Measurements from ENCODE around the gene CCDC152.

CCDC152 gene

GRCh38 chr5:42779083-42779482 lies 22.5 kb downstream of the CCDC152 start:
- FAIRE-seq (no peak), DNase-seq (ENCODE audit: insufficient read length, low spot score) (no peak)

GRCh38 chr5:42781584-42781983 lies 25.0 kb downstream of the CCDC152 start:
- no peak for FAIRE-seq
- no peak for DNase-seq (ENCODE audit: insufficient read length, low spot score)

- DNase-seq (ENCODE audit: insufficient read length, low spot score) (no peak), FAIRE-seq (no peak)
Observed at GRCh38 chr5:42784132-42784531, 27.5 kb downstream of the CCDC152 start.

GRCh38 chr5:42785756-42786155 lies 29.1 kb downstream of the CCDC152 start:
- FAIRE-seq = no peak
- no peak for DNase-seq (ENCODE audit: insufficient read length, low spot score)

- no peak for FAIRE-seq
- no peak for DNase-seq (ENCODE audit: insufficient read length, low spot score)
Observed at GRCh38 chr5:42787073-42787472, 30.5 kb downstream of the CCDC152 start.

DNA sequence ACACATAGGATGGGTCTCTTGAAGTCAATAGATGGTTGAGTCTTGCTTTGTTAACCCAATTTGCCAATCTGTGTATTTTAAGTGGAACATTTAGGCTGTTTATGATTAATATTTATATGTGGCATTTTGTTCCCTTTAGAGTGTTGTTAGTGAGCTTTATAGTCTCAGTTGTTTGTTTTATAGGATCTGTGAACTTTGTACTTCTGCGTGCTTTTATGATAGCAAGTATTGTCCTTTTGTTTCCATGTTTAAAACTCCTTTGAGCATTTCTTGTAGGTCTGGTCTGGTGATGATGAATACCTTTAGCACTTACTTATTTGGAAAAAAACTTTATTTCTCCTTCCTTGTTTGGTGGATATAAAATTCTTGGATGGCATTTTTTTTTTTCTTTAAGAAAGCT lies 31.2 kb downstream of the CCDC152 start:
- FAIRE-seq (no peak), DNase-seq (ENCODE audit: insufficient read length, low spot score) (no peak)

GRCh38 chr5:42791151-42791550 lies 34.5 kb downstream of the CCDC152 start:
- FAIRE-seq (no peak), DNase-seq (ENCODE audit: insufficient read length, low spot score) (no peak)

DNA sequence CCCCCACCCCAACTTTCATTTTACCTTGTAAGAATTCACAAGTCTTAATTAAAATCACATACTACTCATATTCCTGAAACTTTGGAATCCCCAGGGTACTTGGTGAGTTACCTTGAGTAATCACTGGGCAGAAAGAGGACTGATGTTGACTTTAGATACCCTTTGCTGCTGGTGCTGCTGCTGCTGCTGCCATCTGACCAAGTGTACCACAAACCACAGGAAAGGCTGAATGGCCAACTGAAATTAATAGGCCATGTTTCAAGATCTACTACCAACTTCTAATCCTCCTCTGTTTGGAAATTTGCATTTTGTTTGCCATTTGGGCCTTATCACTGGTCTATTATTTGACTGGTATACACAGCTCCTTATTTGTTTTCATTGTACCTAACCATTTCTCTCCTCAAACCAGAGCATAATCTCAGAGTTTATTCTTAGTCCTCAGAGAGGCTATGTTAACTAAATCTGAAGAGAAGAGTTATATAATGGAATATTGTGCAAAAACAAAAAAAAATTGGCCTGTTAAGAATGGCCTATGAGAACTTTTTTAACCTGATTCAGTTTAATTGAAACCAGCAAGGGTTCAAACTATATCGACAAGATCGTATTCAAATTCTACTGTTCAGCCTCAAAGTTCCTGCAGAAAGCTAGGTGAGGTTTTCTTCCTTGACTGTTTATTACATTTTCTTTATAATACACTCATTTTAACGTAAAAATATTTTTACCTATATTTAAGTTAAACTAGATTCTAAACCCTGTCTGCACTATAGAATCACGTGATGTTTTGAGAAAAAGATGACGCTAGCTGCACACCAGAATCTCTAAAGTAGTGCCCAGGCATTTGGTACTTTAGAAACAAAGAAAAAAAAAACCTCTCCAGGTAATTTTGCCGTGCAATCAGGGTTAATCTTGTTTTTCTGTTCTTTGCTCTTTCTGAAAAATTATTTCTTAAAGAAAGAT lies 41.9 kb downstream of the CCDC152 start:
- FAIRE-seq = no peak

DNA sequence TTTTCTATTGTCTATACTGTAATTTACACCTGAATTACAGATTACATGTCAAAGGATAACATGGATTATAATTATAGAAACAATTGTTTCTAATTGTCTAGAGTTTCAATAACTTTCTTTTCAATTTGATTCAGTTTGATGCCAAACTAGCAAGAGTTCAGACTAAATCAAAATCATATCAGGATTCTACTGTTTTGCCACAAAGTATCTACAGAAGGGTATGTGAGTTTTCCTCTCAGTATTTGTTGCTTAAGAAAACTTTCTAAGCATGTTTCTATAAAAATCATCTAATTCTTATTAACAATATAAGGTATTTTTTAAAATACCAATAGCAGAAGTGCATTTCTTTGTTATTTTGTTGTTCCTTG lies 42.6 kb downstream of the CCDC152 start:
- DNase-seq (ENCODE audit: insufficient read length, low spot score) (no peak), FAIRE-seq (no peak)

More for the DNA sequence above, 41.9 kb downstream of the CCDC152 start:
- no peak for DNase-seq (ENCODE audit: insufficient read length, low spot score)

GRCh38 chr5:42799668-42800114 lies 43.1 kb downstream of the CCDC152 start:
- FAIRE-seq (no peak), DNase-seq (ENCODE audit: insufficient read length, low spot score) (no peak)

DNA sequence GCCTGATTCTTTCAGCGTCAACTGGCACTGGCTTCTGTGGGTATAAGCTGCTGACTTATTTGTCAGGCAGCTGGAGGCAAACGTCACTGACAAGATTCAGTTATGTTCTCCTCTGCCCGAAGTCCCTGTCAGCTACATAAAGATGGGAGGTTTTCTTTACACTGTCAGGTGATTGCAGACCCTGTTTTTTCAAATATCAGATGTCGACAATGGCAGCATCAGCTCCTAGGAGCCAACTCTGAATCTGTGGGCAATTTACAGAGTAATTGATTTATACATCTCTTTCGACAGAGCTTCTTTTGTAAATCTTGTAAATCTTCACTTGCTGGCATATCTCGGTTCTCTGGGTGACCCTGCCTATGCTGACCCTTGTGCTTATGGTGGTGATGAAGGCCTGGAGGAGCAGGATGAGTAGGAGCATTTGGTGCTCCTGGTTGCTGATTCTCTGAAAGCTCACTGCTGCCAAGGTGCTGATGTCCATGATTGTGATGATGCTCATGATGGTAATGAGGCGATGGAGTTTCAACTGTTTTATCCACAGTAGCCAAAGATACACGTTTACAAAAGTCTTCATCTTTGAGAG lies 44.2 kb downstream of the CCDC152 start:
- FAIRE-seq (peak; percentile 38), DNase-seq (ENCODE audit: insufficient read length, low spot score) (no peak)

DNA sequence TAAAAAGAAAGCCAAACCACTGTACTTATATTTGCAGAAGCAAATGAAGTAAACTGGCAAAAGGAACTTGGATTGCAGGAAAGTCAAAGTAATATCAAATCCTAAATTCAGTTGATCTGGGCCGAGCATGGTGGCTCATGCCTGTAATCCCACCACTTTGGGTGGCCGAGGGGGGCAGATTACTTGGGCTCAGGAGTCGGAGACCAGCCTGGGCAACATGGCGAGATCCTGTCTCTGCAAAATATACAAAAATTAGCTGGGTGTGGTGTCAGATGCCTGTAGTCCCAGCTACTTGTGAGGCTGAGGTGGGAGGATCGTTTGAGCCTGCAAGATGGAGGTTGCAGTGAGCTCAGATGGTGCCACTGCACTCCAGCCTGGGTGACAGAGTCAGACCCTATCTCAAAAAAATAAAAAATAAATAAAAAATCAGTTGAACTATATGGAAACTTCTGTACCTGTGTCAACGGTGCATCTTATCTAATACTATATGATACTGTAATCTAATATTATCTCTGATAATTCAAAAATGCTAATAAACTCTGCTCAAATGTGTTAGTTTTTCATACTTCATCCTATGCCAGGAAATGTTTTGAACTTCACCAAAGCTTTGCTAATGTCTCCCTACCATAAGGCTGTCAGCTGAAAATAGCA lies 45.0 kb downstream of the CCDC152 start:
- DNase-seq (ENCODE audit: insufficient read length, low spot score) (no peak), FAIRE-seq (no peak)

DNA sequence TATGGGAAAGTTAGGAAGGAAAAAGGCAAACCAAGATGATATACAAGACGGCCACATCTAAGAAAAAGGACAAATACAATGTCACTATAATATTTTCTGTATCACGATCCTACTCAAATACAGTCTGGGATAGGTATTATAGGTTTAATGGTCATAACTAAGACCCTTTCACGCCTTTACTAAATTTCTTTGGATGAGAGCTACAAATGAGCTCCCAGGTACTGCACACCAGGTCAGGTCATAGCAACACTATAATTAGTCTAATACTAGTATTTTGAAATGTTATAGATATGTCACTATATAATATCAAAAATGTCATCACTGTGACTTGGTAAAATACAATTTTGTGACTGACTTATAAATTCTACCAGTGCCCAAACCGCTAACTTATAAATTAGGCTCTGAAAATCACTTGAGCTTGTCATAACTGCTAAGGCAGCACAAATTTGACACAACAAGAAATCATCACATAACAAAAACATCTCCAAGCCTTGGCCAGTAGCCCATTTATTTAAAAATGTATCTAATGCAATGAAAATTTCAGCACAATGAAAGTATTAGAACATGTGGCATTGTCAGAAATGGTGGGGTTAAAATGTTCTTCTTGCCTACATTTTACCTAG lies 48.2 kb downstream of the CCDC152 start:
- no peak for FAIRE-seq
- DNase-seq (ENCODE audit: insufficient read length, low spot score) = no peak

GRCh38 chr5:42806004-42806700 lies 49.5 kb downstream of the CCDC152 start:
- FAIRE-seq = peak; percentile 16
- no peak for DNase-seq (ENCODE audit: insufficient read length, low spot score)

DNA sequence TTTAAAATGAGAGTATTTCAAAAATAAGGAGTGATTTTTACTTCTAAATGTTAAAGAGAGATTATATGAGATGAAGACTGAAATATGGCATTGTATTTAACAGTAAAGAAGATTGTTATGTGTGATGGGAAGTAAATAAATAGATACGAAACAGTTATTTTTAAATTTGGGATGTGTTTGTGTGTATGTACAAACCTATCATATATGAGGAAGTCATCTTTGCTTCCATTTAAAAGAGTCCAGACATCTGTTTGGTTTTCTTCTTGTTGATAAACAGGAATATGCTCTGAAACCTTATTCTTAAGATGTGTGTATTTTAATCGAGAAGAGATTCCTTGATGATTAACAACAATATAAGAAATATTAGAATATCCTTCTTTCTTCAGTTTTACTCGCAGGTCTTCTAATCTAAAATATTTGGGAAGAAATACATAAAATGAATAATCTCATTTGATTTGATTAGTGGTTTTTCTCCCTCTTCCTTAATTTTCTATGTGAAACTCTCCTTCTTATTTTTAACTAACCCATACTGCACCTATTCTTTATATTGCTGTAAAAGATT lies 50.2 kb downstream of the CCDC152 start:
- FAIRE-seq (no peak), DNase-seq (ENCODE audit: insufficient read length, low spot score) (no peak)

DNA sequence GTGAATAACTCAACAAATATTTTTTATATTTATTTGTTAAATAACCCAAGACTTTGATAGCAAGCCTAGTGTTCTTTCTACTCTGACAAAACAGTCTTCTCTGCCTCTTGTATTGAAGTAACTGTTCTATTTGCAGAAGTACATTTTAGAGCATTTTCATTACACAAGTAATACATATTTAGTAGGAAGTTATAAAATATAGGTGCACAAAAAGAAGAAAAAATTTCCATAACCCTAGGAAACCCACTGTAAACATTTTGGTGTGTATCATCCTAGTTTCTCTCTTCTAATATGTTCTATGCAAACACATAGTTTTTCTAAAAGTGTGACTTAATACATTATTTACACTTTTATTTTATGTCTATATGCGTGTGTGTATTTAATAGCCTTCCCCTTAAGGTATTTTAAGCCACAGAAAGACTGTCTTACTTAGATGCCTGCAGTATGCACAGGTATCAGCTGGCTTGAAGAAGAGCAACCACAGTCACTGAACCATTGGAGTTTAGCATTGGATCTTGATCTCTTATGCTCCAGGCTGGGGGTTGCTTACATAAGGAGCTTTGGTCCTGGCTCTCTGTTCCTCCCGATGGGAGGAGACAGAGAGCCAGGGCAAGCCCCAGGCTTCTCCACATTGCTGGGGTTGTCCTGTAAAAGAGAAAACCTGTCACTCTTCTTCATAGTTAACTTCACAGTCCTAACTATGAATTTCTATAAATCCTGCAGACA lies 51.3 kb downstream of the CCDC152 start:
- no peak for DNase-seq (ENCODE audit: insufficient read length, low spot score)
- no peak for FAIRE-seq

GRCh38 chr5:42808888-42809611 lies 52.4 kb downstream of the CCDC152 start:
- DNase-seq (ENCODE audit: insufficient read length, low spot score) (no peak), FAIRE-seq (no peak)

DNA sequence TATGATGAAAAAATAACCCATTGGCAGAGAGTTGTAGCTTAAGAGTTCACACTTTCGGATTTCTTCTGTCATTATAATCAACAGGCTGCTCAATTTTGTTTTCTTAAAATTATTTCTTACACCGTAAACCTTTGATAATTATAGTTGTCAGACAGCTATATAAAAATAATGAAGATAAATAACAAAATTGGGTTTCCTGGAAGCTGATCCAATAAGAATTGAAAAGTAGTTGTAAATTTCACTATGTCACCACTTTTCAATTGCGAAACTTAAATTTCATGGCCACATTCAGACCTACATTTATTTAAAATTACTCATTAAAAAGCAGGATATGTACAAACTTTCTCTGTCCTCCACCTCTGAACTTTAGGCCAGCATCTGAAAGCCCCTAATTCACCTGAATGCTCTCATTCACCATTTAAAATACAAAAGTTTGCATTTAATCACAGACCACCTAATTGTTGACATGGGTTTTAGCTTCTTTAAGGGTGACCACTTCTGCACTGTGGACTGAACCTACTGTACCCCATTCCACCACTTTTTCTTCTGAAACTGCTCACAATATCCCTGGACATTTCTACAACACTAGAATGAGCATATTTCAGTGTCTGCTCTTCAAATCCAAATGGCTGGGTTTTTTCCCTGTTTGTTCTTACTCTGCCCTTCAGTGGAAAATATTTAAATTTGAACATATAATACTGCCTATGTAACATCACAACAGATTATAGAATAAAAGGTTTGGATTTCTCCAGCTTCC lies 54.4 kb downstream of the CCDC152 start:
- DNase-seq (ENCODE audit: insufficient read length, low spot score) (no peak), FAIRE-seq (no peak)
